GM23338 (cell line): Measurements from ENCODE around the gene SRCIN1.

Experiments used
- CTCF ChIP-seq, 2 experiments: fragments of 200-600 bp in 1 of 2; sonication (generic) in 1 of 2; conservative IDR thresholded peaks; 2 replicates each; pipeline versions ENCODE4 v1.5.1 to v1.6.1; 2016 to 2017; ENCODE audit warnings: antibody characterized with exemption in 2 of 2, low read depth in 2 of 2, mild to moderate bottlenecking in 2 of 2, moderate library complexity in 1 of 2
- EZH2 ChIP-seq: fragments of 200-600 bp; sonication (generic); IDR thresholded peaks from one replicate; pipeline ENCODE4 v1.8.0; 2017; ENCODE audit warnings: antibody characterized with exemption, mild to moderate bottlenecking, low read depth; ENCODE audit not compliant: unreplicated experiment
- EZH2phosphoT487 ChIP-seq: fragments of 200-600 bp; sonication (generic); IDR thresholded peaks from one replicate; pipeline ENCODE4 v1.8.1; 2018; ENCODE audit warnings: antibody characterized with exemption; ENCODE audit not compliant: unreplicated experiment
- JUNB ChIP-seq: IDR thresholded peaks from one replicate; pipeline ENCODE4 v1.6.1; 2016; ENCODE audit warnings: antibody characterized with exemption; ENCODE audit not compliant: unreplicated experiment
- POLR2AphosphoS5 ChIP-seq: IDR thresholded peaks from 2 replicates; pipeline ENCODE4 v1.6.1; 2016; ENCODE audit warnings: antibody characterized with exemption, low read depth
- REST ChIP-seq: IDR thresholded peaks from one replicate; pipeline ENCODE4 v1.6.1; 2018; ENCODE audit warnings: antibody characterized with exemption; ENCODE audit not compliant: unreplicated experiment

- no peak for TF ChIP-seq REST
- TF ChIP-seq CTCF (conservative IDR thresholded peaks at IDR 0.05; ENCODE audit: low read depth in 2 of 2): no peak
- TF ChIP-seq EZH2phosphoT487: no peak
- TF ChIP-seq EZH2: no peak
- TF ChIP-seq JUNB: no peak
- TF ChIP-seq POLR2AphosphoS5: no peak
Observed at GRCh38 chr17:38542286-38542685, 63.5 kb downstream of the SRCIN1 start.
